ENCODE data around the gene CCNB2.

- TF ChIP-seq CTCF (IDR thresholded peaks at IDR 0.05) (no peak), POLR2A (IDR thresholded peaks at IDR 0.05) (no peak)
Observed at GRCh38 chr15:59168536-59168935, 63.6 kb downstream of the CCNB2 start.
